H1 (cell line): ENCODE measurements around the gene SLC13A3. TPM values are rescaled to one million over a fixed set of nuclear protein-coding genes. Genes with fewer than 3 reads are reported as not detected.

Experiments used
- GABPA ChIP-seq: IDR thresholded peaks from 2 replicates; pipeline ENCODE4 v1.6.1; 2011; ENCODE audit warnings: mild to moderate bottlenecking, low read length, moderate library complexity, borderline replicate concordance; ENCODE audit not compliant: insufficient read depth
- HDAC2 ChIP-seq, 2 experiments: fragments of 300-600 bp in 1 of 2; sonication (generic) in 1 of 2; IDR thresholded peaks; 2 replicates each; pipeline ENCODE4 v1.6.1; 2011 to 2012; ENCODE audit warnings: low read depth in 2 of 2, low read length in 2 of 2, mild to moderate bottlenecking in 2 of 2, moderate library complexity in 2 of 2, borderline replicate concordance in 1 of 2, inconsistent platforms in 1 of 2
- polyA plus RNA-seq, 7 experiments: library from polyadenylated mRNA; depleted of rRNA in 3 of 7; stranded (reverse) in 5 of 7; unstranded in 2 of 7; fragments of >200 nt in 5 of 7; fragments of 200-250 nt in 2 of 7; gene quantifications; 1 replicate in 5 of 7; 2 replicates in 1 of 7; 4 replicates in 1 of 7; pipeline versions ENCODE4 v1.2.1 to v1.2.3, GENCODE V29; 2011 to 2013; ENCODE audit warnings: missing spikeins in 2 of 7, mixed read lengths in 2 of 7
- total RNA-seq: library from RNA; stranded (reverse); fragmentation: NEBNext Ultra II Directional; extraction: Animal tissue kit (Norgen Biotek cat#: 25700); gene quantifications from 2 replicates; pipeline ENCODE4 v1.2.1, GENCODE V29; 2021

SLC13A3 gene
- total and polyA plus RNA-seq, 2 of the 8 experiments (the other 6 are each of a cell fraction or from before 2014, with no cell fraction given) = 9.4 to 12.6 TPM

GRCh38 chr20:46559685-46560440 is 91.4 kb downstream of the SLC13A3 start (continued):
- TF ChIP-seq GABPA = no peak
- no peak for TF ChIP-seq HDAC2 (IDR thresholded peaks at IDR 0.05; ENCODE audit: borderline replicate concordance in 1 of 2, low read depth in 2 of 2, low read length in 2 of 2)
